NB4 (cell line): ENCODE results near the gene TEDC1.

Source experiments
- CTCF ChIP-seq: IDR thresholded peaks from one replicate; pipeline ENCODE4 v1.5.1; 2012; ENCODE audit warnings: low read depth, low read length
- POLR2A ChIP-seq: IDR thresholded peaks from 2 replicates; pipeline ENCODE4 v1.6.1; 2011; ENCODE audit warnings: mild to moderate bottlenecking; ENCODE audit not compliant: insufficient read length; ENCODE audit errors: extremely low read depth

- TF ChIP-seq CTCF = peak; percentile 37
- TF ChIP-seq POLR2A = peak; percentile 72
Observed at GRCh38 chr14:105490572-105491365, at the start of gene TEDC1.
